Lower leg skin (tissue), 4 donors: ENCODE results near the gene TLCD3A. TPM values are rescaled to one million over a fixed set of nuclear protein-coding genes. Genes with fewer than 3 reads are reported as not detected.

Source experiments
- DNase-seq, 2 donors: peaks; one replicate each; pipeline ENCODE4 v3.0.0-alpha.2; 2019; ENCODE audit warnings: low spot score in 2 of 2
- H3K4me3 ChIP-seq: fragments of 200-600 bp; sonication (generic); 2 replicates; pipeline ENCODE4 v1.5.1; 2017; ENCODE audit warnings: mild to moderate bottlenecking, low read depth; ENCODE audit not compliant: poor library complexity, severe bottlenecking
- CTCF ChIP-seq, 3 donors: fragments of 450-650 bp; IDR thresholded peaks; one replicate each; pipeline ENCODE4 v1.5.1; 2016; ENCODE audit warnings: antibody characterized with exemption in 3 of 3, mild to moderate bottlenecking in 3 of 3, moderate library complexity in 2 of 3
- POLR2A ChIP-seq, 2 donors: fragments of 450-650 bp; IDR thresholded peaks; one replicate each; pipeline ENCODE4 v1.6.1; 2016 to 2017; ENCODE audit warnings: antibody characterized with exemption in 2 of 2, mild to moderate bottlenecking in 1 of 2, moderate library complexity in 1 of 2
- WGBS, 2 donors: methylation state at CpG; one replicate each; pipeline ENCODE4 v1.1.5; 2018; 5-methylcytosine and 5-hydroxymethylcytosine counted together
- intact Hi-C: fragments of 100-400 bp; cut with DNase I; formaldehyde crosslinking; loops from one replicate; pipeline ENCODE4 v1.15.0; 2023; ENCODE audit warnings: low total_unique reads
- total RNA-seq, 4 donors: library from RNA; depleted of rRNA; stranded (reverse); fragments of >200 nt; gene quantifications; one replicate each; pipeline ENCODE4 v1.1.0, GENCODE V29; 2016

TLCD3A gene
- 100 to 1,000 TPM in 1 of 4 donors, 10 to 100 TPM in 3; 75.2 to 111 (median 78.8) TPM for total RNA-seq

DNA sequence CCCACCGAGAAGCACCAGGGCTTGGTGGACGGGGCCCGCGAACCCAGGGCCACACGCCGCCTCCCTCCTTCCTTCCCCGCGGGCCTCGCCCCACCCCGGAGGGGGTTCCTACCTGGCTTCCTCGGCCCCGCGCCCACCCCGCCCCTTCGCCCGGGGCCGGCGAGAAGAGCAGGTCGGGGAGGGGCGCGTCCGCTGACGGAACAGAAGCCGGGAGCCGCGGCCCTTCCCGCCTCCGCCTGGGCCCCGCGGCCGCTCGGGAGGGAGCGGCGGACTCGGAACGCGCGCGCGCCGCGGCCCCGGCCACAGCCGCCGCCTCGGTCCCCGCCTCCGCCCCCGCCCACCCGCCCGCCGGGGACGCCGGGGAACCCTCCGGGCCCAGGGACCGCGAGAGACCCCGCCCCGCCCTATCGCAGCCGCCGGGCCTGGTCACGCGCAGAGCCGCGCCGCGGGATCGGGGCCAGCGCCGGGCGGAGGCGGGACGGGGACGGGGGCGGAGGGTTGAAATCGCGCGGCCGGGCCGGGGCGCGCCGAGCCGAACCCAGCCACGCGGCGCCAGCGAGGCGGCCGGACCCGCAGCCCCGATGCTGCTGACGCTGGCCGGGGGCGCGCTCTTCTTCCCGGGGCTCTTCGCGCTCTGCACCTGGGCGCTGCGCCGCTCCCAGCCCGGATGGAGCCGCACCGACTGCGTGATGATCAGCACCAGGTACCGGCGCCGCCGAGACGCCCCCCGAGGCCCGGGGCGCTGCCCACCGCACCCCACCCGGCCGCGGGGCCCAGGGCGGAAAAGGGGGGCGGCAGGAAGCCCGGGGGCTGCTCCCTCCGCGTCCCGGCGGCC is at the start of gene TLCD3A:
Gene TLCD3A (plus strand): TSS at position 530 of the 835 bp plus-strand sequence. CDS start 52 bp downstream, at position 582.
- TF ChIP-seq POLR2A (IDR thresholded peaks at IDR 0.05) (no peak), CTCF (IDR thresholded peaks at IDR 0.05) (no peak)
- H3K4me3 ChIP-seq = peak within 1 kb of the TSS; percentile 63
- WGBS, 2 donors = 0% methylated on average over 40 to 45 of the region's 126 CpGs
- peak in 1 of 2 donors; percentile 93 for DNase-seq
- intact Hi-C loops = no loop called here

- H3K4me3 ChIP-seq = no peak overlapping the region
- DNase-seq = no peak
- WGBS, 2 donors = 97 to 98% methylated on average over 1 of the region's 1 CpG
- intact Hi-C loops = no loop called here
- no peak for TF ChIP-seq CTCF (IDR thresholded peaks at IDR 0.05)
- TF ChIP-seq POLR2A (IDR thresholded peaks at IDR 0.05) = no peak
Measured at GRCh38 chr17:683040-683439, 49.4 kb upstream of the TLCD3A start.

DNA sequence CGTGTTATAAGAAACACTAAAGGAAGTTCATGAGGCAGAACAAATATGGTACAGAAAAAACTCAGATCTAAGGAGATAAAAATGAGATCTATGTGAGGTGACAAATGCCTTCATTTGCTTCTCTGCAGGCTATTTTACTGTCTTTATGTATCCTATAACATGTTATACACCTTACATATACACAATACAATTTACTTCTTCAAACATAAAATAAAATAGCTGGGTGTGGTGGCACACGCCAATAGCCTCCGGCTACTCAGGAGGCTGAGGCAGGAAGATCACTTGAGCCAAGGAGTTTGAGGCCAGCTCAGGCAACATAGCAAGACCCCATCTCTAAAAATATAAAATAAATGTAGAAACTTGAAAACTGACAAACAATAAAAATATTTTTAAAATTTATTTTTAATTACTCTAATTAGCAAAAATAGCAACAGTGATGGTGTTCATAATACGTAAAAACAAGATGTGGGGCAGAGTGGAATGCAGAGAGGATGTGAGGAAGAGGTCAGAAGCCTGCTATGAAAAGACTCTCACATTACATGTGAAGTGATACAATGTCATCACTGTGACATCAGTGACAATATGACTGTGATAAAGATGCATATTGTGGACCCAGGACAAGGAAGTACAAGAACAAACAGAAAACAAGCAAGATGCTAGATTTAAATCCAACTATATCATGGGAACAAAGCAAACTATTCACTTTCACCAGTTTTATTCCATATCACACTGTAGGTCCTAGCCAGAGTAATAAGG is 48.7 kb upstream of the TLCD3A start:
- 64 to 74% methylated on average over 4 of the region's 4 CpGs for WGBS, 2 donors
- TF ChIP-seq CTCF (IDR thresholded peaks at IDR 0.05) (no peak), POLR2A (IDR thresholded peaks at IDR 0.05) (no peak)
- H3K4me3 ChIP-seq = no peak overlapping the region
- intact Hi-C loops = no loop called here
- DNase-seq = no peak

DNA sequence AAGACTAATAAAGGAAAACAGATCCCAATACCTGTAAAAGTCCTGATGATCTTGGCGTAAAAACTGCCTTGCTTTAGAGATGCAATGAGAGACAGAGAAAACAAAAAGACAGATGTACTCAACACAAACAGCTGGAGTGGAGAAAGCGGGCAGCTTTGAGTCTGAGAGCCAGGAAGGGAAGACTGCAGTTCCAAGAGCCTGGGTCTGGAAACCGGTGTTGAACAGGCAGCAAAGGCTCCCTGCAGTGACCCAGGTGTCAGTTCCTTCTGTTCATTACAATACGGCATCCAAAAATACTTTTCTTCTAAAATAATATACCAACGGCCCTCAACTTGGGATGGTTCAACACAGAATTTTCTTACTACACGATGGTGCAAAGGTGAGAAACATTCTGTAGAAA is 47.4 kb upstream of the TLCD3A start:
- H3K4me3 ChIP-seq = no peak overlapping the region
- DNase-seq = no peak
- 91 to 92% methylated on average over 6 of the region's 6 CpGs for WGBS, 2 donors
- TF ChIP-seq CTCF (IDR thresholded peaks at IDR 0.05) (no peak), POLR2A (IDR thresholded peaks at IDR 0.05) (no peak)
- intact Hi-C loops = no loop called here

GRCh38 chr17:688100-688989 is 44.1 kb upstream of the TLCD3A start:
- no peak for DNase-seq
- H3K4me3 ChIP-seq = no peak overlapping the region
- 84 to 88% methylated on average over 18 of the region's 18 CpGs for WGBS, 2 donors
- TF ChIP-seq POLR2A (IDR thresholded peaks at IDR 0.05) (no peak), CTCF (IDR thresholded peaks at IDR 0.05) (no peak)
- intact Hi-C loops = no loop called here
